ENCODE data around the gene F9. TPM values are rescaled to one million over a fixed set of nuclear protein-coding genes. Genes with fewer than 3 reads are reported as not detected.
"Not testable (repeated sequence)": the region's sequence is repeated elsewhere in the genome, so short reads cannot be mapped to it uniquely, and the experiment has no call there.

Gene F9
- total RNA-seq (2014; rRNA removed): not detected in 2 replicates
- polyA plus RNA-seq (2012): not detected

GRCh38 chrX:139530550-139530949 is at the start of gene F9:
Gene F9 (plus strand): TSS chrX:139530739. CDS start chrX:139530765, 26 bp downstream.
- no peak for DNase-seq (ENCODE audit: low read depth)

GRCh38 chrX:139483699-139484098 is 46.8 kb upstream of the F9 start:
- no peak for DNase-seq (ENCODE audit: low read depth)

DNA sequence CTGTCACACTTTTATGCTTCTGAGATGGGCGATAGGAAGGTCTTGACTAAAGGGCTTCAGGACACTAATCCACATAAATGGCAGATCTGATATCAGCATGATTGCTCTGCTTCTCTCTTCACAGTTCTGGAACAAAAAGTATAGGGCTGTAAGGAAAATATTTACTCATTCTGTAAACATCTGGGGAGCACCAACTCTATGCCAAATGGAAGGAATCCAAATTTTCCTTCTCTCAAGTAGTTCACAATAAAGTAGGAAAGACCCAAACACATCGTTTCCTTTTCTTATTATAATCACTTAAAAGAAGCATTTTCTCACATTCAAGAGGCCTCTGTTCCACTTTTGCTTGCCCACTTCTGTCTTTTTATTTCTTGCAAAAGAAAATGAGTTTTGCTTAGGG is 45.9 kb upstream of the F9 start:
- DNase-seq (ENCODE audit: low read depth): no peak

- DNase-seq (ENCODE audit: low read depth): no peak
Measured at GRCh38 chrX:139495324-139495723, 35.2 kb upstream of the F9 start.

DNA sequence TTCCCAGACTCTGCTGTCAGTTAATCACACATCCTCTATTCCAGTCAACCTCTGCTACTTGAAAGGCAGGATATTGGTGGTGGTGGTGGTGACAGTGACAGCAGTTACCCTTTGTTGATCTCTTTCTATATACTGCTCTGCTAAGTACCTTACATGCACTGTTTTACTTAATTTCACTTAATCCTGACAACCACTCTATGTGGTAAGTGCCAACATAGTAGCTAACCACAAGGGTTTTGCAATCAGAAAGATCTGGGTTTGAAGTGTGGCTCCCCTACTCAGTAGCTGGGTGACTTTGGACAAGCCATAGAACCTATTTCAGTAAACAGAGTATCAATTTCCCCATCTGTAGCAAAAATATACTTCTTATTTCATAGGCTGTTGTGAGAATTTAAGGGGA is 24.2 kb upstream of the F9 start:
- no peak for DNase-seq (ENCODE audit: low read depth)

DNA sequence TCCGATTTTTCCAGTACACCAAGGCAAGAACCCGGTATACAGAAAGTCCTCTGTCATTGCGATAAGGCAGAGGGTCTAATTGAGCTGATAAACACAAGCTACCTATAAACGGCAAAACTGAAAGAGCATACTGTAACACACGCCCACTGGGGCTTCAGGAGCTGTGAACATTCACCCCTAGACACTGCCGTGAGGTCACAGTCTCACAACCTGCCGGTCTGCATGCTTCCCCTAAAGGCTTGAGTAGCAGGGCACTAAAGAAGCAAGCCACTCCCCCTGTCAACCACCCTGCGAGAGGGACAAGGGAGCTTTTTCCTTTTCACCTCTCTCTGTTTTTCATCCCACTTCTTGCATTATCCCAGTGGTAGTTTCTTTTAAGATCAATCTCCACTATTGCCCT is 22.4 kb upstream of the F9 start:
- no peak for DNase-seq (ENCODE audit: low read depth)

GRCh38 chrX:139518475-139518874 is 12.1 kb upstream of the F9 start:
- DNase-seq (ENCODE audit: low read depth): no peak

DNA sequence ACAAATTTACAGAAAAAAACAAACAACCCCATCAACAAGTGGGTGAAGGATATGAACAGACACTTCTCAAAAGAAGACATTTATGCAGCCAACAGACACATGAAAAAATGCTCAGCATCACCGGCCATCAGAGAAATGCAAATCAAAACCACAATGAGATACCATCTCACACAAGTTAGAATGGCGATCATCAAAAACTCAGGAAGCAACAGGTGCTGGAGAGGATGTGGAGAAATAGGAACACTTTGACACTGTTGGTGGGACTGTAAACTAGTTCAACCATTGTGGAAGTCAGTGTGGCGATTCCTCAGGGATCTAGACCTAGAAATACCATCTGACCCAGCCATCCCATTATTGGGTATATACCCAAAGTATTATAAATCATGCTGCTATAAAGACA is 1.7 kb upstream of the F9 start:
- not testable (repeated sequence) for DNase-seq (ENCODE audit: low read depth)

DNA sequence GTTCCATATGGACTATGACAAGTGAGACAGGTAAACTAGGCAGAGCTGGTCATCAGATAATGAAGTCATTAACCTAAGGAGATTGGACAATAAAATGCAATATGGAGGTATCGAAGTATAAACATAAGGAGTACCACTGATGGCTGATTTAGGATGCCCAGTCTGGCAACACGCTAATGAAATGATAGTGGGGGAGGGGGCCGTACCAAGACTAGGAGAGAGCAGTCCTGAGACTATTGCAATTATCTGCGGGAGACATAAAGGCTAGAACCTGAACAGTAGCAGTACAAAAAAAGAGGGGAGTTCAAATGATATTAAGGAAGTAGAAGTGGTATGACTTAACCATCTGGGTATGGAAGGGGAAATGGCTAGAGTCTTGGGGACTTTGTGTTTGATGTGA is 2.3 kb downstream of the F9 start:
- no peak for DNase-seq (ENCODE audit: low read depth)

- DNase-seq (ENCODE audit: low read depth): no peak
Measured at GRCh38 chrX:139533444-139533843, 2.9 kb downstream of the F9 start.

DNA sequence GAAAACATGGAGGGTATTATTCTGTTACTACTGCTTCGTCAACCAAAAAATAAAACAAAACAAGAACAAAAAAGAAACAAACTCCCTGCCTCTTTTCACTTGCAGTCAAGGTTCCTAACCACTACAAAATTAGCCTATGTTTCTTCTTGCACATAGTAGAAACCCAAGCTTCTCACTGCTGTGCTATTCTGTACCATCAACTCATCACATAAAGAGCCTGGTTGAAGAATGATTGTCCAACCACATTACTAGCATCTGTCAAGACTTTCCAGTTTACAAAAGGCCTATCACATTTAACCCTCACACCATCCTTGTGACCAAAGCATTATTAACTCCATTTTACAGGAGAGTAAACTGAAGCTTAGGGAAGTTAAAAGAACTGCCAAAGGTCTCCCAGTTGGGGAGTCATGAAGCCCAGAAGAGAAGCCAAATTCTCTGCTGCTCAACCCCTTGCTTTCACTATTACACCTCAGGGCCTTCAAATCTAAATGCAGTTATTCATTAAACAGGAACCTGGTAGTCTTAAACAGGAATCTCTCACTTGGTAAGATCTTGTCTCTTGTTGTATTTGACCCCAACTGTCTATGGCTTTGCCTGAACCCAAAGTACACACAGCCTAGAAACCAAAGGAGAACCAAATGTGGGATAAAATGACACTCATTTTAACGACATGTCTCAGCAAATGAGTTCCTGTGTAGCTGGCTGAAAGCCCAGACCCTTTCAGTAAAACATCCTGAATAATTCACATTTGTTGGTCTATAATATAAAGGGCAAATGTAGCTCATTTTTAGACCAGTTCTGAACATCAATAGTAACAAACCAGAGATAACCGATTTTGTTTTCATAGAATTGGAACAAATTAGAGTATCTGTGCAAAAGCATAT is 8.6 kb downstream of the F9 start:
- DNase-seq (ENCODE audit: low read depth): no peak

DNA sequence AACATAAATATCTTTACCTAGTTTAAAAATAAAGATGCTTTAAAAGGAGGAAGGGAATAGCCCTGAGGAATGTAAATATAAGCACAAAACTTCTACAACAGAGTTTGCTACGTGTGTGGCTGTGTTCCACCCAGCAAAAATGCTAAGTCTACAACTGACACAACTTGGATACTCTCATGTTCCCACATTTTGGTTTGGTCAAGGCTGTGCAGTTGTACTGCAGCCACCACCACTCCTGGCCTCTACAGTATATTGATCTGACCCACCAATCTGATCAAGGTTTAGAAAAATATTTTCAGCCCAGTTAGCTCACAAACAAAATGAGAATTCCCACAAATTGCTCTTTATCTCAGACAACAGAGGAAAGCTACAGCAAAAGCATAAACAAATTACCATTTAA is 12.1 kb downstream of the F9 start:
- DNase-seq (ENCODE audit: low read depth): no peak

- no peak for DNase-seq (ENCODE audit: low read depth)
Measured at GRCh38 chrX:139543920-139544319, 13.4 kb downstream of the F9 start.

DNA sequence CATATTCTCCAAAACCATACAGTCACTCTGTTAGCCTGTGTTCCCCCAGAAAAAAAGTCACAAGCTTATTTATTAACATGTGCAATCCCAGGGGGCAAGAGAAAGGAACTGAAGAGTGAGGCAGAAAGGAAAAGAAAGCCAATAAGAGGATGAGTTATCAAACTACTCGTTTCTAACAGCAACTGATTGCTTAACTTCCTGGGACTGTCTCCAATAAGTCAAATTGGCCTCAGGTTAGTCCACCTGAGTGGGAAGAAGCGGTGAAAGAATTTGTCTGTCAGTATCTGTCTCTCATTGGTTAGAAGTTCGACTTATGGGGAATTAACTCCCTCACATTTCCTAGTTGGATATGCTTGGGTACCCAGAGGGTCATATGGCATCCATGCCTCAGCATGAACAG is 14.1 kb downstream of the F9 start:
- no peak for DNase-seq (ENCODE audit: low read depth)

DNA sequence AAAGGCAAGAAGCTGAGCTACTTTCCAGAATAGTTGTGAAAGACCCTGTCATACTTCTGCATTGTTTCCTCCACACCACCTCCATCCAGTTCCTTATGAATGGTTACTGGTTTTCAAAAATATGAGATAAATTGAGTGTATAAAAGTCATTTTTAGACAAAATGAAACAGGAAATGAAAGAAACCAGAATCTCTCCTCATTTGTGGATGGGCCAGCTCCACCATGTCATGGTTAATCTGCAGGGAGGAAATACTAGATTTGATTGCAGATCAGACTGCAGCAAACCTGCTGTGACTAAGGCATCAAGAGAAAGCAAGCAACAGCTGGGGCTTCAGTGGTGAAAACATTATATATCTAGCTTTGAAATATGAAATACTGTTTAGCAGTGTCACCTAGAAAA is 23.8 kb downstream of the F9 start:
- peak; percentile 8 for DNase-seq (ENCODE audit: low read depth)

- DNase-seq (ENCODE audit: low read depth): no peak
Measured at GRCh38 chrX:139554991-139555675, 24.6 kb downstream of the F9 start.

- peak; percentile 67 for DNase-seq (ENCODE audit: low read depth)
Measured at GRCh38 chrX:139559383-139560042, 29.0 kb downstream of the F9 start.

DNA sequence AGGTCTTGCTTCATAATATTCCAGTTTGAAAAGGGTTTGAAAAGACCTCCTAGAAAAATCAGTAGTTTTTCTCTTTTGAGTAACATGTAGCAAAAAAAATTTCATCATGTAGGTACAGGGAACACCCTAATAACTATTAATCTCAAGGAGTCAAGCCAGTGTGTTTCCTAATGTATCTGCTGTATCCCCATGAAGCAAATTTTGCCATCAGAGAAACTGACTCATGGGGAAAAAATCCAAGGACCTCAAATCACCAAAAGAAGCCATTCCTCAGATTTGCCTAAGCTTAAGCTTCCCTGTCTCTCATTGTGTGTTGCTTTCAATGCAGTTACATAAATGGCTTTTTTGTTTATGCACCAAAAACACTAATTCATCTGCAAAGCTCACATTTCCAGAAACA is 29.7 kb downstream of the F9 start:
- peak; percentile 37 for DNase-seq (ENCODE audit: low read depth)

GRCh38 chrX:139563251-139563650 is 32.7 kb downstream of the F9 start:
- DNase-seq (ENCODE audit: low read depth): peak; percentile 2

GRCh38 chrX:139566981-139567380 is 36.4 kb downstream of the F9 start:
- no peak for DNase-seq (ENCODE audit: low read depth)

DNA sequence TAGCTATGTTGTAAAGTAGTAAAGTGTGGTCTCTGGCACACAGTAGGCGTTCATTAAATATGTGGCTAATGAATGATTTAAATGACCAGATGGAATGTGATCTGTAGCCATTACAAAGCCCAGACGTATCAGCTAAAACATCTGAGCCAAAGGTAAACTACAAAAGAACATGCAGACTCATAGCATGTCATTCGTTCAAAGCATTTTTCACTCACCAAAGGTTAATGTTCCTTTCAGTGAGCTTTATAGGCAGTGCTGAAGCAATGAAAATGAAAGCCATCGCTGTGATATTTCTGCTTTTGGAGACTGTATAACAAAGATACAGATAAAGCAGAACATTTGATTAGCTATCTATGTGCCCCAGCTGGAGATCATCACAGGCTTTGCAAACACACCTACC is 50.5 kb downstream of the F9 start:
- DNase-seq (ENCODE audit: low read depth): no peak

DNA sequence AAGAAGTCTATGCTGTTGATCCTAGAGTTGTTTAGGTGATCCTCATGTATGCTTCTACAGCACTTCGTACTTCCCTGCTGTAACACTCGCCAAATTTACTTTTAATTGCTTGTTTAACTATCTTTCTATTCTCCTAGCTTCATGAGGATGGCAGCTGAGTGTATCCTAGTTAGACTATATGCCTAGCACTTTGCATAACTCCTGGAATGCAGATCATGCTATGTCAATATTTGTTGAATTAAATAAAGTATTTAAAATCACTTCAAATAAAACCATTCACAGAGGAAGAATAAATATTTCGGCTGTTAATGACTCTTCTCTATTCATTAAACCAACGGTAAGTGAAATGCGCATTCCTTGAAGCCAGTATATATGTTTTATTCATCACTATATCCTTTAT is 55.1 kb downstream of the F9 start:
- DNase-seq (ENCODE audit: low read depth): no peak

GRCh38 chrX:139596068-139596467 is 65.5 kb downstream of the F9 start:
- DNase-seq (ENCODE audit: low read depth): no peak
